Naive thymus-derived CD4-positive, alpha-beta T cell (primary cell): Measurements from ENCODE around the gene CEP55. TPM values are rescaled to one million over a fixed set of nuclear protein-coding genes. Genes with fewer than 3 reads are reported as not detected.
A peak's percentile ranks its signal among the peaks of the same experiment; 100 is the strongest.
"Not testable (repeated sequence)": the region's sequence is repeated elsewhere in the genome, so short reads cannot be mapped to it uniquely, and the experiment has no call there.

ENCODE experiments used
- ATAC-seq: fragments of 150-1000 bp; cut with Tn5 transposase; 2 replicates; pipeline ENCODE4 v1.10.0; 2021; ENCODE audit warnings: mild to moderate bottlenecking, moderate library complexity
- CTCF ChIA-PET: fragments of 350-600 bp; sonication (Branson Sonifier 250); formaldehyde crosslinking; loops from one replicate; lab custom pipeline; 2021; ENCODE audit warnings: antibody characterized with exemption; lab: Charles Lee
- POLR2A ChIA-PET: fragments of 350-600 bp; sonication (Branson Sonifier 250); formaldehyde crosslinking; loops from one replicate; lab custom pipeline; 2021; ENCODE audit warnings: antibody characterized with exemption, inconsistent platforms; lab: Charles Lee
- DNase-seq, 9 donors: peaks; one replicate each; pipeline versions ENCODE4 v3.0.0 to v3.0.0-alpha.2; 2020 to 2022; ENCODE audit warnings: mixed read lengths in 1 of 9
- H3K27ac ChIP-seq: one replicate; pipeline ENCODE4 v1.7.0; 2013; ENCODE audit warnings: mild to moderate bottlenecking, low read depth, low read length, moderate library complexity
- H3K27me3 ChIP-seq, 2 donors: one replicate each; pipeline ENCODE4 v1.7.0; 2013; ENCODE audit warnings: low read length in 2 of 2, mild to moderate bottlenecking in 2 of 2, moderate library complexity in 2 of 2; ENCODE audit not compliant: control insufficient read depth in 2 of 2, insufficient read depth in 2 of 2
- H3K36me3 ChIP-seq, 3 experiments: 1 replicate in 2 of 3; 2 replicates in 1 of 3; pipeline ENCODE4 v1.7.0; 2013; ENCODE audit warnings: low read length in 3 of 3, mild to moderate bottlenecking in 3 of 3, moderate library complexity in 1 of 3; ENCODE audit not compliant: insufficient read depth in 3 of 3, control insufficient read depth in 2 of 3
- H3K4me1 ChIP-seq, 2 donors: one replicate each; pipeline ENCODE4 v1.7.0; 2013; ENCODE audit warnings: low read length in 2 of 2, mild to moderate bottlenecking in 2 of 2, moderate library complexity in 1 of 2; ENCODE audit not compliant: control insufficient read depth in 2 of 2, insufficient read depth in 2 of 2
- H3K4me3 ChIP-seq: 2 replicates; pipeline ENCODE4 v1.7.0; 2013; ENCODE audit warnings: mild to moderate bottlenecking, low read length
- H3K9me3 ChIP-seq, 3 experiments: 1 replicate in 2 of 3; 2 replicates in 1 of 3; pipeline ENCODE4 v1.7.0; 2013; ENCODE audit warnings: low read length in 3 of 3; ENCODE audit not compliant: control insufficient read depth in 2 of 3
- H3K27ac Mint-ChIP-seq, 9 donors: one replicate each; pipeline ENCODE4 v1.8.0; 2020 to 2022; ENCODE audit warnings: mixed read lengths in 9 of 9, mild to moderate bottlenecking in 8 of 9, moderate library complexity in 5 of 9, inconsistent platforms in 2 of 9
- H3K27me3 Mint-ChIP-seq, 5 donors: one replicate each; pipeline ENCODE4 v1.8.0; 2021 to 2022; ENCODE audit warnings: mixed read lengths in 5 of 5, mild to moderate bottlenecking in 1 of 5
- H3K36me3 Mint-ChIP-seq, 5 donors: one replicate each; pipeline ENCODE4 v1.8.0; 2020 to 2022; ENCODE audit warnings: mixed read lengths in 5 of 5, mild to moderate bottlenecking in 3 of 5, inconsistent platforms in 1 of 5
- H3K4me1 Mint-ChIP-seq, 7 donors: one replicate each; pipeline ENCODE4 v1.8.0; 2020 to 2022; ENCODE audit warnings: mixed read lengths in 7 of 7, mild to moderate bottlenecking in 3 of 7, inconsistent platforms in 1 of 7
- H3K4me3 Mint-ChIP-seq, 10 donors: one replicate each; pipeline ENCODE4 v1.8.0; 2020 to 2022; ENCODE audit warnings: mild to moderate bottlenecking in 10 of 10, mixed read lengths in 10 of 10, moderate library complexity in 6 of 10, inconsistent platforms in 2 of 10
- H3K9me3 Mint-ChIP-seq, 11 donors: one replicate each; pipeline ENCODE4 v1.8.0; 2020 to 2022; ENCODE audit warnings: mixed read lengths in 11 of 11, mild to moderate bottlenecking in 4 of 11, inconsistent platforms in 1 of 11, moderate library complexity in 1 of 11
- intact Hi-C, 2 donors: fragments of 100-400 bp; cut with micrococcal nuclease; formaldehyde crosslinking; loops; one replicate each; pipeline ENCODE4 v1.15.1; 2023
- polyA plus RNA-seq, 2 donors: library from polyadenylated mRNA; unstranded; fragments of 300-500 nt; fragmentation: Illumina TruSeq; gene quantifications; one replicate each; pipeline ENCODE4 v1.2.3, GENCODE V29; 2021
- total RNA-seq, 6 experiments: library from RNA in 5 of 6; stranded (reverse) in 5 of 6; gene quantifications; 1 replicate in 5 of 6; 2 replicates in 1 of 6; pipeline ENCODE4 v1.2.3 and lab custom pipeline; 2021 to 2026

The CEP55 gene
- total and polyA plus RNA-seq, 7 experiments from 2014 or later: 0.54 to 48.6 TPM; not detected in 5

DNA sequence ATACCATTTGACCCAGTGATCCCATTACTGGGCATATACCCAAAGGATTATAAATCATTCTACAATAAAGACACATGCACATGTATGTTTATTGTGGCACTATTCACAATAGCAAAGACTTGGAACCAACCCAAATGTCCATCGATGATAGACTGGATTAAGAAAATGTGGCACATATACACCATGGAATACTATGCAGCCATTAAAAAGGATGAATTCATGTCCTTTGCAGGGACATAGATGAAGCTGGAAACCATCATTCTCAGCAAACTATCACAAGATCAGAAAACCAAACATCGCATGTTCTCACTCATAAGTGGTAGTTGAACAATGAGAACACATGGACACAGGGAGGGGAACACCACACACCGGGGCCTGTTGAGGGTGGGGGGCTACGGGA lies 44.5 kb downstream of the CEP55 start:
- H3K27ac ChIP-seq, intact Hi-C loops, ATAC-seq, H3K36me3 ChIP-seq, CTCF ChIA-PET, H3K9me3 ChIP-seq, DNase-seq, H3K4me1 Mint-ChIP-seq, H3K4me1 ChIP-seq, H3K27ac Mint-ChIP-seq, H3K27me3 ChIP-seq, H3K9me3 Mint-ChIP-seq, H3K4me3 ChIP-seq, H3K4me3 Mint-ChIP-seq, H3K36me3 Mint-ChIP-seq, POLR2A ChIA-PET: not testable (repeated sequence)
- peaks cover 5 to 38% (median 12%) of the 10 kb centered on the region in 5 donors for H3K27me3 Mint-ChIP-seq

DNA sequence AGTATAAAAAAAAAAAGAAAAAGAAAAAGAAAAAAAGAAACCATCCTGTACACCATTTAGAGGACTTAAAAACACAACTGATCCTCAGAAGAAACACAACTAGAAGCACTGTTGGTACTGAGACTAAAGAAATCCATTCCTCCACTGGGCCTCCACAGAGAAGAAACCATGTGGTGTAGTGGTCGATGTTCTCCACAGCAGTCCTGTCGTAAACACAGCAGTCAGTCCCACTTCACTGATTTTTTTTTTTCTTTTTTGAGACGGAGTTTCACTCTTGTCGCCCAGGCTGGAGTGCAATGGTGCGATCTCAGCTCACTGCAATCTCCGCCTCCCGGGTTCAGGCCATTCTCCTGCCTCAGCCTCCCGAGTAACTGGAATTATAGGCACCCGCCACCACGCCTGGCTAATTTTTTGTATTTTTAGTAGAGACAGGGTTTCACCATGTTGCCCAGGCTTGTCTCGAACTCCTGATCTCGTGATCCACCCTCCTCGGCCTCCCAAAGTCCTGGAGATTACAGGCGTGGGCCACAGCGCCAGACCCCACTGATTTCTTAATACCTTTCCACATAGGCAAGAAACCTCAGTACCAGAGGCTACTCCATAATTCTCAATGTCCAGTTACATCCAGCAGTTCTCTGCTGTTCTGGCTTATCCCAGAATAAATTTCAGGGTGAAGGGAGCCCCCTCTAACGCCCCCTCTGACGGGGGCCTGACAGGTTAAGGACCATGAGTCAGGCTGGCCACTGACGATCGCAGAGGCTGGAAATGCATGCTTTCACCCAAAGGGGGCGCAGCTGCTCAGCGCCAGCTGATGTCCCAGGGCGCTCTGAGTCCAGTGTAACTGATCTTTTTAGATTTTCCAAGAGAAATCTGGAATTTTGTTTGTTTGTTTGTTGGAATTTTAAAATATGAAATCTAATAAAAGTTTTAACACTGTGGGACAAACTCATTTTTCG lies 45.3 kb downstream of the CEP55 start:
- no peaks in the 10 kb centered on the region for H3K4me1 ChIP-seq
- H3K9me3 ChIP-seq: no peaks in the 10 kb centered on the region
- POLR2A ChIA-PET: no interaction called here
- CTCF ChIA-PET: interaction anchor here (0.8 kb wide), 1 partner anchor 815 kb away, joined by 3 read pairs; no protein-coding TSS in a partner anchor
- peaks cover 0 to 38% (median 6%) of the 10 kb centered on the region in 5 donors for H3K27me3 Mint-ChIP-seq
- H3K4me3 Mint-ChIP-seq: no peak overlapping the region
- peak; percentile 56 for ATAC-seq
- DNase-seq: peak in 1 of 9 donors; percentile 31
- H3K9me3 Mint-ChIP-seq: peaks cover 0 to 4% (median 0%) of the 10 kb centered on the region in 11 donors
- H3K36me3 ChIP-seq: no peaks in the 10 kb centered on the region
- no peak overlapping the region for H3K27ac Mint-ChIP-seq
- peaks cover 0 to 3% (median 0%) of the 10 kb centered on the region in 7 donors for H3K4me1 Mint-ChIP-seq
- no peak overlapping the region for H3K4me3 ChIP-seq
- no peaks in the 10 kb centered on the region for H3K27me3 ChIP-seq
- H3K27ac ChIP-seq: no peak overlapping the region
- intact Hi-C loops: no loop called here
- H3K36me3 Mint-ChIP-seq: no peaks in the 10 kb centered on the region

DNA sequence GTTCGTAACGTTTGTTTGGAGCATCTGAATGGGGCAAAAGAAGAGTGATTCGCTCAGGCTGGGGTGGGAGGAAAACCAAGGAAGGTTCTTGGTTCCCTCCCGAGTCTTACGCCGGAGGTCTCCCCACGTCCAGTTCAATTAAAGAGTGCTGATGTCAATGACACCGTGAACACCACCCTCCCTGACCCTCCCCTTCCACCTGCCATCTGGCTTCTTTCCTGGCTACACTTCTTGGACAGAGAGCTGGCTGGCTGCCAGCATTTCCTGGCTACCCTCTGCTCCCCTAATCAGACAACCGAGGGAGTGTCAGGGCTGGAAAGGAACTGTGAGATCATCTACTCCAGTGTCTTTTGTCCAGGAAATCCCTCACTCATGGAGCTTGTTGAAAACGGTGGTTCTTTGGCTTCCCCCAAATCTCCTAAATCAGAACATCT lies 46.0 kb downstream of the CEP55 start:
- Mint-ChIP-seq H3K27ac (peak overlapping the region in 1 of 9 donors; percentile 33), H3K4me3 (peak overlapping the region in 2 of 10 donors; percentile 21 to 57), H3K36me3 (no peaks in the 10 kb centered on the region), H3K27me3 (peaks cover 0 to 37% (median 7%) of the 10 kb centered on the region in 5 donors), H3K4me1 (peaks cover 0 to 3% (median 0%) of the 10 kb centered on the region in 7 donors), H3K9me3 (peaks cover 0 to 4% (median 0%) of the 10 kb centered on the region in 11 donors)
- H3K36me3 ChIP-seq: no peaks in the 10 kb centered on the region
- no peaks in the 10 kb centered on the region for H3K9me3 ChIP-seq
- no peak overlapping the region for H3K27ac ChIP-seq
- ATAC-seq (no peak), DNase-seq (no peak)
- no peak overlapping the region for H3K4me3 ChIP-seq
- intact Hi-C loops: no loop called here
- ChIA-PET POLR2A (no interaction called here), CTCF (interaction anchor here (0.8 kb wide), 1 partner anchor 816 kb away, joined by 3 read pairs; no protein-coding TSS in a partner anchor)
- no peaks in the 10 kb centered on the region for H3K4me1 ChIP-seq
- no peaks in the 10 kb centered on the region for H3K27me3 ChIP-seq

DNA sequence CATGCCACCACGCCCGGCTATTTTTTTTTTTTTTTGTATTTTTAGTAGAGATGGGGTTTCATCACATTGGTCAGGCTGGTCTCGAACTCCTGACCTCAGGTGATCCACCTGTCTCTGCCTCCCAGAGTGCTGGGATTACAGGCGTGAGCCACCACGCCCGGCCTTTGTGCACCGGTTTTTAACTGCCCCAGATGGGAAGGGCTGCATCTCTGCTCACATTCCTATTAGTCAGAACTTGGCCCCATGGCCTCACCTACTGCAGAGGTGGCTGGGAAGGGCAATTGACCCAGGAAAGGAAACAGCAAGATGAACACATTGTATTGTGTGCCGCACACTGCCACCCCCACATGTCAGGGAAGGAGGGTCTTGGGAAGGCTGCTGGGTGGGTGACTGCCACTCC lies 50.6 kb downstream of the CEP55 start:
- H3K4me3 Mint-ChIP-seq, H3K4me3 ChIP-seq, ATAC-seq, H3K9me3 ChIP-seq, H3K4me1 Mint-ChIP-seq, DNase-seq, intact Hi-C loops, H3K4me1 ChIP-seq, CTCF ChIA-PET, H3K27me3 ChIP-seq, POLR2A ChIA-PET, H3K27ac ChIP-seq, H3K9me3 Mint-ChIP-seq, H3K36me3 Mint-ChIP-seq, H3K36me3 ChIP-seq, H3K27ac Mint-ChIP-seq: not testable (repeated sequence)
- peaks cover 0 to 12% (median 0%) of the 10 kb centered on the region in 5 donors for H3K27me3 Mint-ChIP-seq

DNA sequence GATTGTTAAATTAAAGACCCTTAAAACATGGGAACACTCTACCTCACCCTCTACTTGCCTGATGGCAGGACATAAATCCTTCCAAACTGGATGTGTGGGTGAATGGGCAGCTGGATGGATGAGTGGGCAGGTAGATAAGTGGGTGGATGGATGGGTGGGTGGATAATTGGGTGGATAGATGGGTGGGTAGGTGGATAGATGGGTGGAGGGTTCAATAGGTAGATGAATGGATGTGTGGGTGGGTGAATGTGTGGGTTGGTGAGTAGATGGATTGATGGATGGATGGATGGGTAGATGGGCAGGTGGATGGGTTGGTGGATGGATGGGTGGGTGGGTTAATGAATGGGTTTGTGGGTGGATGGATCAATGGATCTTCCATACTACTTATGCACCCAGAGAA lies 51.1 kb downstream of the CEP55 start:
- Mint-ChIP-seq H3K36me3 (no peaks in the 10 kb centered on the region), H3K27me3 (peaks cover 0 to 12% (median 0%) of the 10 kb centered on the region in 5 donors)
- no peak for ATAC-seq

DNA sequence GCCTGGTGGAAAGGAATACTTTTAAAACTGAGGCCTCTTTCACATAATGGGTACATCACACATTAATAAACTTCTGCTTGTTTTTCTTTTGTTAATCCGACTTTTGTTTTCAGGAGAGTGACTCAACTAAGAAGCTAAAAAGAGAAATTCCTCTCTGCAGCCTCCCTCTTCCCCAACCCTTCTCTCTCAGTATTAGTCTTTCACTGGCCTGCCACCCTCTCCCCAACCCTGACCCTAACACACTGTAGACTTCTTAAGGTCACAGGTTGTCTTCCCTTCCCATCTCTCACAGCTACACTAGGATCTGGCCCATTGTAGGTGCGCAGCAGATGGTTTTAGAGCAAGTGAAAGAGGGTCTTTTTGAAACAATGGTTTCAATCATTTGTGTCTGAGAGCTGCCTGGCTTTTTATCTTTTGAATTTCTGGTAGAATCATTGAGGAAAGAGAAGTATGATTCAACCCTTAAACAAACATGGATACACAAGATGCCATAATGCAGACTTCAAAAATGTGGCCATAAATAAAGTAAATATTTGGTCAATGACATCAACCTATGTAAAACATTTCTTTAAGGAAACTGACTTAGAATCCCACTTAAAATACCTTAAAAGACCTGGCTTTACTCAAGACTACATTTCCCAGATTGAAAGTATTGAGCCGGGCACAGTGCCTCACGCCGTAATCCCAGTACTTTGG lies 52.1 kb downstream of the CEP55 start:
- H3K36me3 ChIP-seq: no peaks in the 10 kb centered on the region
- Mint-ChIP-seq H3K4me3 (no peak overlapping the region), H3K4me1 (no peaks in the 10 kb centered on the region), H3K36me3 (no peaks in the 10 kb centered on the region), H3K27ac (no peak overlapping the region), H3K27me3 (peaks cover 0 to 16% (median 5%) of the 10 kb centered on the region in 5 donors), H3K9me3 (no peaks in the 10 kb centered on the region)
- no peak overlapping the region for H3K4me3 ChIP-seq
- ChIA-PET POLR2A (no interaction called here), CTCF (no interaction called here)
- no peaks in the 10 kb centered on the region for H3K9me3 ChIP-seq
- DNase-seq (no peak), ATAC-seq (no peak)
- intact Hi-C loops: no loop called here
- H3K27ac ChIP-seq: no peak overlapping the region
- no peaks in the 10 kb centered on the region for H3K4me1 ChIP-seq
- no peaks in the 10 kb centered on the region for H3K27me3 ChIP-seq

More for the DNA sequence above, 51.1 kb downstream of the CEP55 start:
- Mint-ChIP-seq H3K4me1 (peaks cover 0 to 1% (median 0%) of the 10 kb centered on the region in 7 donors), H3K9me3 (no peaks in the 10 kb centered on the region), H3K27ac (no peak overlapping the region), H3K4me3 (no peak overlapping the region)
- intact Hi-C loops: no loop called here
- ChIA-PET POLR2A (no interaction called here), CTCF (no interaction called here)
- H3K27me3 ChIP-seq: no peaks in the 10 kb centered on the region
- no peak overlapping the region for H3K27ac ChIP-seq
- no peaks in the 10 kb centered on the region for H3K9me3 ChIP-seq
- DNase-seq: no peak
- H3K4me1 ChIP-seq: no peaks in the 10 kb centered on the region
- no peaks in the 10 kb centered on the region for H3K36me3 ChIP-seq
- H3K4me3 ChIP-seq: no peak overlapping the region
